ENCODE data around the gene TBCD. TPM values are rescaled to one million over a fixed set of nuclear protein-coding genes. Genes with fewer than 3 reads are reported as not detected.
A peak's percentile ranks its signal among the peaks of the same experiment; 100 is the strongest.

Gene TBCD
- total RNA-seq, 1 experiment from 2014 or later, result 94.6 TPM

- Mint-ChIP-seq H3K27ac (ENCODE audit: unreplicated experiment) (no peak overlapping the region), H3K4me1 (ENCODE audit: low read depth, unreplicated experiment) (no peaks in the 10 kb centered on the region), H3K36me3 (ENCODE audit: insufficient read depth, unreplicated experiment) (peaks cover 56% of the 10 kb centered on the region), H3K27me3 (ENCODE audit: insufficient read depth, unreplicated experiment) (no peaks in the 10 kb centered on the region), H3K9me3 (ENCODE audit: unreplicated experiment) (peaks cover 14% of the 10 kb centered on the region), H3K4me3 (ENCODE audit: unreplicated experiment) (no peak overlapping the region)
- Histone ChIP-seq H3K27me3 (replicated peaks; ENCODE audit: control insufficient read depth, insufficient read depth, low read length) (no peaks in the 10 kb centered on the region), H3K9me3 (peaks cover 2% of the 10 kb centered on the region), H3K4me3 (ENCODE audit: low read depth, low read length) (no peak overlapping the region), H3K36me3 (ENCODE audit: control insufficient read depth, insufficient read depth, low read length) (peaks cover 15% of the 10 kb centered on the region), H3K4me1 (no peaks in the 10 kb centered on the region)
- no TSS peak for BruUV-seq (replicated peaks)
- CTCF ChIA-PET, result no interaction called here
- POLR2A ChIA-PET, result no interaction called here
- intact Hi-C loops (cut with micrococcal nuclease; ENCODE audit: unreplicated experiment), result no loop called here
- DNase-seq, result no peak
- no peak for TF ChIP-seq CTCF (IDR thresholded peaks at IDR 0.05; ENCODE audit: insufficient read depth in 1 of 2, low read depth in 1 of 2, low read length in 1 of 2, severe bottlenecking in 1 of 2, unreplicated experiment in 1 of 2)
These were observed 187.8 kb downstream of the TBCD start for GRCh38 chr17:82939621-82940135.

GRCh38 chr17:82940226-82941020 lies 188.6 kb downstream of the TBCD start:
- peak in 1 of 2 experiments; percentile 31 for DNase-seq
- no peak overlapping the region for H3K4me3 Mint-ChIP-seq (ENCODE audit: unreplicated experiment)
- peaks cover 60% of the 10 kb centered on the region for H3K36me3 Mint-ChIP-seq (ENCODE audit: insufficient read depth, unreplicated experiment)
- ChIA-PET CTCF (no interaction called here), POLR2A (no interaction called here)
- H3K36me3 ChIP-seq (ENCODE audit: control insufficient read depth, insufficient read depth, low read length), result peaks cover 15% of the 10 kb centered on the region
- H3K27me3 ChIP-seq (replicated peaks; ENCODE audit: control insufficient read depth, insufficient read depth, low read length), result no peaks in the 10 kb centered on the region
- H3K4me1 ChIP-seq, result no peaks in the 10 kb centered on the region
- intact Hi-C loops (cut with micrococcal nuclease; ENCODE audit: unreplicated experiment), result no loop called here
- BruUV-seq (replicated peaks), result no TSS peak
- H3K27ac Mint-ChIP-seq (ENCODE audit: unreplicated experiment), result no peak overlapping the region
- H3K9me3 Mint-ChIP-seq (ENCODE audit: unreplicated experiment), result peaks cover 21% of the 10 kb centered on the region
- H3K4me3 ChIP-seq (ENCODE audit: low read depth, low read length), result no peak overlapping the region
- H3K9me3 ChIP-seq, result peaks cover 10% of the 10 kb centered on the region
- no peaks in the 10 kb centered on the region for H3K4me1 Mint-ChIP-seq (ENCODE audit: low read depth, unreplicated experiment)
- TF ChIP-seq CTCF (IDR thresholded peaks at IDR 0.05; ENCODE audit: insufficient read depth in 1 of 2, low read depth in 1 of 2, low read length in 1 of 2, severe bottlenecking in 1 of 2, unreplicated experiment in 1 of 2), result no peak
- no peaks in the 10 kb centered on the region for H3K27me3 Mint-ChIP-seq (ENCODE audit: insufficient read depth, unreplicated experiment)

- H3K9me3 ChIP-seq, result peaks cover 15% of the 10 kb centered on the region
- H3K27me3 ChIP-seq (replicated peaks; ENCODE audit: control insufficient read depth, insufficient read depth, low read length), result no peaks in the 10 kb centered on the region
- peaks cover 30% of the 10 kb centered on the region for H3K9me3 Mint-ChIP-seq (ENCODE audit: unreplicated experiment)
- no peaks in the 10 kb centered on the region for H3K4me1 Mint-ChIP-seq (ENCODE audit: low read depth, unreplicated experiment)
- peaks cover 63% of the 10 kb centered on the region for H3K36me3 Mint-ChIP-seq (ENCODE audit: insufficient read depth, unreplicated experiment)
- H3K27me3 Mint-ChIP-seq (ENCODE audit: insufficient read depth, unreplicated experiment), result no peaks in the 10 kb centered on the region
- BruUV-seq (replicated peaks), result no TSS peak
- no peak for TF ChIP-seq CTCF (IDR thresholded peaks at IDR 0.05; ENCODE audit: insufficient read depth in 1 of 2, low read depth in 1 of 2, low read length in 1 of 2, severe bottlenecking in 1 of 2, unreplicated experiment in 1 of 2)
- ChIA-PET POLR2A (interaction anchor here (0.5 kb wide), 1 partner anchor 138 kb away, joined by 4 read pairs; the partner anchor contains the start of gene METRNL), CTCF (no interaction called here)
- H3K4me3 Mint-ChIP-seq (ENCODE audit: unreplicated experiment), result no peak overlapping the region
- intact Hi-C loops (cut with micrococcal nuclease; ENCODE audit: unreplicated experiment), result no loop called here
- no peak overlapping the region for H3K27ac Mint-ChIP-seq (ENCODE audit: unreplicated experiment)
- DNase-seq, result peak in 1 of 2 experiments; percentile 27
- H3K4me1 ChIP-seq, result no peaks in the 10 kb centered on the region
- peaks cover 15% of the 10 kb centered on the region for H3K36me3 ChIP-seq (ENCODE audit: control insufficient read depth, insufficient read depth, low read length)
- H3K4me3 ChIP-seq (ENCODE audit: low read depth, low read length), result no peak overlapping the region
These were observed 189.4 kb downstream of the TBCD start for GRCh38 chr17:82941021-82942001.

Data from Caco-2 (cell line).